ENCODE measurements around the gene ZMIZ1.

The ZMIZ1 gene

DNA sequence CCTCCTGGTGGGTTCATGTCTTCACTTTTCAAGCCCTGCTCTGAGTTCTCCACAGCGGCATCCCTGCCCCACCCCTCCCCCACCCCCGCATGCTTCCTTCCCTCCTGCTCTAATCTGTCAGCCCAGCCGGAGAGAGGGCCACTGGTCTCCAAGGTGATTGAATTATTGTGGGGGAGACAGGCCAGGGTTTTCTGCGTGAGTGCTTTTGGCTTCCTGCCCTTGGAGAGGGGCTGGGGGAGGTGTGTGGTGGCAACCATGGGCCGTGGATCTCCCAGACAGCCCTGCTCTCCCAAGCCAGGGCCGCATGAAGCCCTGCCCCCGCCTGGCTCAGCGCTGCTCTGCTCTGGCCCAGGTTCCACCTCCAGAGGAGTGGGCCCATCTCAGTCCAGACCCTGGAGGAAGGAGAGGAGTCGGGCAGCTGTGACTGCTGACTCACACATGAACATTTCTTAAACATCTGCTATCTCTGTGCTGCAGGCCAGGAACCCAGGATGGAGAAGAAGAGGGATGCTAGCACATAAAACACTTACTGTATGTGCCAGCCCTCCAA lies 109.9 kb downstream of the ZMIZ1 start:
- TF ChIP-seq, protein P1, sequence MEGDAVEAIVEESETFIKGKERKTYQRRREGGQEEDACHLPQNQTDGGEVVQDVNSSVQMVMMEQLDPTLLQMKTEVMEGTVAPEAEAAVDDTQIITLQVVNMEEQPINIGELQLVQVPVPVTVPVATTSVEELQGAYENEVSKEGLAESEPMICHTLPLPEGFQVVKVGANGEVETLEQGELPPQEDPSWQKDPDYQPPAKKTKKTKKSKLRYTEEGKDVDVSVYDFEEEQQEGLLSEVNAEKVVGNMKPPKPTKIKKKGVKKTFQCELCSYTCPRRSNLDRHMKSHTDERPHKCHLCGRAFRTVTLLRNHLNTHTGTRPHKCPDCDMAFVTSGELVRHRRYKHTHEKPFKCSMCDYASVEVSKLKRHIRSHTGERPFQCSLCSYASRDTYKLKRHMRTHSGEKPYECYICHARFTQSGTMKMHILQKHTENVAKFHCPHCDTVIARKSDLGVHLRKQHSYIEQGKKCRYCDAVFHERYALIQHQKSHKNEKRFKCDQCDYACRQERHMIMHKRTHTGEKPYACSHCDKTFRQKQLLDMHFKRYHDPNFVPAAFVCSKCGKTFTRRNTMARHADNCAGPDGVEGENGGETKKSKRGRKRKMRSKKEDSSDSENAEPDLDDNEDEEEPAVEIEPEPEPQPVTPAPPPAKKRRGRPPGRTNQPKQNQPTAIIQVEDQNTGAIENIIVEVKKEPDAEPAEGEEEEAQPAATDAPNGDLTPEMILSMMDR (IDR thresholded peaks at IDR 0.05) = no peak
- TF ChIP-seq ZFX (IDR thresholded peaks at IDR 0.05; ENCODE audit: borderline replicate concordance) = no peak
- H3K27ac ChIP-seq = no peak overlapping the region

DNA sequence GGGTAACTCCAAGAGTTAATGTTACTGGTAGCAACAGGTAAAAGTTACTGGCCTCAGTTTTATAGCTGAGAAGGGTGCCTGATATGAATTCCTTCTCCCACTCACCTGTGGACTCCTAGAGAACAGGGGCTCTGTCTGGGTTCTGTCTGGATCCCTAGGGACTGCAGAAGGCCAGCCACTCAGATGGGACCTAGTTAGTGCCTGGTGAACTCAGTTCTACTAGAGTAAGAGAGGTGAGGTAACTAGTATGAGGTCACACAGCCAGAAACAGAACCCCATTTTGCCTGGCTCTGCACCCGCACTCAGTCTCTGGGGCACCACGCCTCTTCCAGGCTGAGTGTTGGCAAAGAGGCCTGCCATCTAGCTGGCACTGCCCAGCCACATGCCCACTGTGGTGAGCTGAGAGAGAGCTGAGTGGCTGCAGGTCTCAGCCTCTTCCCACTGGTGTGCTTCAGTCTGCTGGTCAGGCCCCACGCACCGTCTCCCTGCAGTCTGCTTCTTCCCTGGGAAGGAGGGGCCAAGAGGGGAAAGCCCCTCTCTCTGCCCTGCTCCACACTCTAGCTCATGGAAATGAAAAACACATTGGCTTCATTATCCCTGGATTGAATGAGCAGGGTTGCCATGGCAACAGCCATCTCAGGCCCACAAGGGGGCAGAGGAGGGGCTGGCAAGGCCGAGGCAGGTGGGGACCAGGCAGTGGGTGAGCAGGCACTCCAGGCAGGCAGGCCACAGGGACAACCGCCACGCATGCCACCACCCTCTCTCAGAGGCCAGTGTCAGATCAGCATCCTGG lies 110.6 kb downstream of the ZMIZ1 start:
- H3K27ac ChIP-seq = no peak overlapping the region
- TF ChIP-seq, protein P1 (IDR thresholded peaks at IDR 0.05) = no peak
- TF ChIP-seq ZFX (IDR thresholded peaks at IDR 0.05; ENCODE audit: borderline replicate concordance) = no peak

DNA sequence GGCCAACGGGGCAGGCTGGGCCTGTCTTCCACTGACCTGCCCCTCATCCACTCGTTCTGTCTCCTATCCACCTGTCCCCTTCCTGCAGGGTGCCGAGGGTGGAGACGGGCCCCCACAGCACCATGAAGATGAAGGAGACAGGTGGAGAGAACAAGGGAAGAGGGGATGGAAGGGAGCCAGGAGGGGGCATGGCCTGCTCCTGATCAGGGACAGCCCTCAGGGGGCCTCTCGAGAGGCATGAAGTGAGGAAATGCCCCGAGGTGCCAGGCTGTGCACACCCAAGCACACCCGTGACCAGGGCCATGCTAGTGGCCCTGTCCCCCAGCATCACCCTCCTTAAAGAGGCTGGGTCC lies 111.2 kb downstream of the ZMIZ1 start:
- H3K27ac ChIP-seq = no peak overlapping the region
- TF ChIP-seq ZFX (IDR thresholded peaks at IDR 0.05; ENCODE audit: borderline replicate concordance) = no peak
- TF ChIP-seq, protein P1 (IDR thresholded peaks at IDR 0.05) = no peak

DNA sequence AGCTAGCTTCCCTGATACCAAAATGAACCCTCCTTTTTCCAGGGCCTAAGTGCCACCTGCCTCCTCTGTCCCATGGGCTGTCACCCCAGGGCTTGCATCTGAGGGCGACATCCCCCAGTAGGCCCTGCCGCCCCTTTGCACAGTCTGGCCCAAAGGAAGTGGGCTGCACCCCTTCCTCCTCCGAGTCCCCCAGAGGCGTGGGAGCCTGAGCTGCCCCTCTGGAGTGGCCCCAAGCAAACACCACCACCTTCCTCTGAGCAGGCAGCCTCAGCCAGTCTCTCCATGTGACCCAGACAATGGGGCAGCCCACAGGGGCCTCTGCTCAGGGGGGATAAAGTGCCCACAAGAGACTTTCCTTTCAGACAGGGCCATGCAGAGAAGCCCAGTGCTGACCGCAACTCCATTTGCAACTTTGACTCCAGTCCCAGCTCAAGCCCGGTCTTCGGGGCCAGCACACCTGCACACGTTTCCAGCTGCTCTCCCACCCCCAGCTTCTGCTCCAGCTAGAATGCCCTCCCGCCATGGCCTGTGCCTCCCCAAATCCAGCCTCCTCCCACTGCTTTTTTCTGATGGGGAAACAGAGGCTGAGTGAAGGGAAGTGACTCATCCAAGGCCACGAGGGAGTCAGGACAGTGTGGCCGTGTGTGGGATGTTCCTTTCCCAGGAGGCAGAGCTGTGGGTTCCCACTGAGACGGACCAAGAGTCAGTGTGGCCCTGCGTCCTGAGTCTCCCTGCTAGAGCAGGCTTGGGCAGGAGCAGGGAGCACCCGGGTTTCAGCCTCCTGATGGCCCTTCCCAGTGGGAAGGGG lies 111.9 kb downstream of the ZMIZ1 start:
- H3K27ac ChIP-seq = no peak overlapping the region
- TF ChIP-seq, protein P1 (IDR thresholded peaks at IDR 0.05) = no peak
- no peak for TF ChIP-seq ZFX (IDR thresholded peaks at IDR 0.05; ENCODE audit: borderline replicate concordance)

DNA sequence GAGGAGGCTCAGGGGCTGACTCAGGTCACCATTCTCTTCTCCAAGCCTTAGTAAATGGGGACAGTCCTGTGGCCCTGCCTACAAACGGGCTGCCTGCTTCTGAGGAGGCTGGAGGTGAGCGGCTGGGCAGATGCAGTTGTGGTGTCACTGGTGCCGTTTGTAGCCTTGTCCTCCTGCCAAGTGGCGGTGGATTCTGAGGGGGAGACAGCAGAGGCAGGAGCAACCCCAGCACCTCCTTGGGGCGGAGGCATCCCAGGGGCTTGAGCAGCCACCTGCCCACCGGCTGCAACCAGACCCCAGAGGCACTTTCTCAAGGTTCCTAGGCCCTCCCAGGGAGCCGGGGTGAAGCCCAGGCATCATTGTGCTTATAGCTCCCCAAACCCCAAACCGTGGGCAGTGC lies 112.5 kb downstream of the ZMIZ1 start:
- TF ChIP-seq, protein P1 (IDR thresholded peaks at IDR 0.05) = no peak
- no peak for TF ChIP-seq ZFX (IDR thresholded peaks at IDR 0.05; ENCODE audit: borderline replicate concordance)
- H3K27ac ChIP-seq = no peak overlapping the region

DNA sequence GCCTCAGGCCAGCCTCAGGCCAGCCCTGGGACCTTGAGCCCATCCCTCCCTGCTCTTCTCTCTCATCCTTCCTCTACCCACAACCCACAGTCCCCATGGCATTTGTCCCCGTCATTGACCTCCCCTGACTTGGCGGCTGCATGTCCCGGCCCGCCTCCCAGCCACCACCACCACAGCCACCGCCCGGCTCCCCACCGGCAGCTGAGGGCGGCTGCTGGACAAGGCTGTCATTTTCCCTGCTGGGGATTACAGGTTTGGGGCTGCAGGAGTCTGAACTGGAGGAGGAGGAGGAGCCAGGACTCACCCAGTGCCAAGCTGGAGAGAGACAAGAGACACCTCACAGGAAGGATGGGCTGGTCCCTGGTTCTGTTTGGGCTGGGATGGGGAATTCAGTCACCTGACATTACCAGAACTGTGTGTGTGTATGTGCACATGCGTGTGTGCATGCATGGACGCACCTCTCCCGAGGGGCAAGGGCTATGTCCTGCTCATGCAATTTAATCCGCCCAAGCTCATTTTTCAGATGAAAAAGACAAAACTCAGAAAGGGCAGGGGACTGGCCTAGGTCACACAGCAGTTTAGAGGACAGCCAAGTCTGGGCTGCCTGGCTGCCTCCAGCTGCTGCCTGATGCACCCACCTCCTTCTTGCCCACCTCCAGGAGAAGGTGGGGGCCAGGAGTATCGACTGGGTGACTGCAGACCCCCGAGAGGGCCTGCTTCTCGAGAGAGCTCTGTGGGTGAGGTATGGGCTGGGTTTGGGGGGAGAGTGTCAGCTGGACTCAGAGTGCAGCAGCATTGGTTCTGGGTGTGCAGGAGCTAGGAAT lies 113.1 kb downstream of the ZMIZ1 start:
- TF ChIP-seq, protein P1 (IDR thresholded peaks at IDR 0.05) = no peak
- TF ChIP-seq ZFX (IDR thresholded peaks at IDR 0.05; ENCODE audit: borderline replicate concordance) = no peak
- H3K27ac ChIP-seq = no peak overlapping the region
